HG02571 (cell line): ENCODE data around the gene CTPS2.
"Not testable (repeated sequence)": the region's sequence is repeated elsewhere in the genome, so short reads cannot be mapped to it uniquely, and the experiment has no call there.

Source experiments
- ATAC-seq: cut with Tn5 transposase; IDR thresholded peaks from one replicate; pipeline ENCODE4 v1.9.1; 2021; ENCODE audit warnings: mild to moderate bottlenecking, moderate library complexity; ENCODE audit not compliant: unreplicated experiment

Gene CTPS2, protein sequence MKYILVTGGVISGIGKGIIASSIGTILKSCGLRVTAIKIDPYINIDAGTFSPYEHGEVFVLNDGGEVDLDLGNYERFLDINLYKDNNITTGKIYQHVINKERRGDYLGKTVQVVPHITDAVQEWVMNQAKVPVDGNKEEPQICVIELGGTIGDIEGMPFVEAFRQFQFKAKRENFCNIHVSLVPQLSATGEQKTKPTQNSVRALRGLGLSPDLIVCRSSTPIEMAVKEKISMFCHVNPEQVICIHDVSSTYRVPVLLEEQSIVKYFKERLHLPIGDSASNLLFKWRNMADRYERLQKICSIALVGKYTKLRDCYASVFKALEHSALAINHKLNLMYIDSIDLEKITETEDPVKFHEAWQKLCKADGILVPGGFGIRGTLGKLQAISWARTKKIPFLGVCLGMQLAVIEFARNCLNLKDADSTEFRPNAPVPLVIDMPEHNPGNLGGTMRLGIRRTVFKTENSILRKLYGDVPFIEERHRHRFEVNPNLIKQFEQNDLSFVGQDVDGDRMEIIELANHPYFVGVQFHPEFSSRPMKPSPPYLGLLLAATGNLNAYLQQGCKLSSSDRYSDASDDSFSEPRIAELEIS

GRCh38 chrX:16712548-16713155 lies at the start of gene CTPS2:
TSS of gene CTPS2 (minus strand) at chrX:16712669. CDS start at chrX:16702902, 9,767 bp downstream.
- peak; percentile 69 for ATAC-seq

DNA sequence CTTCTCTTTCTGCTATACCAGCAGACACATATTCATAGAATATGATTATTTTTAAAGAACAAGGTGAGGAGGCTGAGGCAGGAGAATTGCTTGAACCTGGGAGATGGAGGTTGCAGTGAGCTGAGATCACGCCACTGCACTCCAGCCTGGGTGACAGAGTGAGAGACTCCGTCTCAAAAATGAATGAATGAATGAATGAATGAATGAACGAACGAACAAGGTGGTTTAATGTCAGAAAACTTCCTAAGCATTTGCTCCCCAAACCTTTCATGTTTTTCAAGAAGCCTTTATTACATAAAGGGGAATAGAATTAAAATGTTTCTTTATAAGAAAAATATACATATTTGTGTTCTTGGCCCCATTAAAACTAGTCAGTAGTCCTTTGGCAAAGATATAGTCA lies 49.0 kb upstream of the CTPS2 start:
- not testable (repeated sequence) for ATAC-seq

DNA sequence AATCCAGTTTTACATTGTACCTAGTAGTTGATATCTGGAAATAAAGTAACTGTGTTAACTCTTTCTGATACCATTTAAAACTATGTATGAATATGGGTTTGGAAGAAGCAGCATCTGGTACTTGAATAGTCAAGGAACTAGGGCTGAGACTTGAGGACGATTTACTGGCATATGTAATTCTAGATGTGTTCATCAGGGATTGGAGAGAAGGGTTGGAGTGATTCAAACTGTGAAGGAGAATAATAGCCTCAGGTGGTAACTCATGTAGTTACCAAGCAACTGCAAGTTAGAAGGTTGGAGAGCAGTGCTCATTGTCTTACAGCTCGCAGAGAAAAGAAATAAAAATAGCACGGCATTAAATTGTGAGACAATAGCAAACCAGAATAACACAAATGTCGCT lies 44.3 kb upstream of the CTPS2 start:
- ATAC-seq: no peak

DNA sequence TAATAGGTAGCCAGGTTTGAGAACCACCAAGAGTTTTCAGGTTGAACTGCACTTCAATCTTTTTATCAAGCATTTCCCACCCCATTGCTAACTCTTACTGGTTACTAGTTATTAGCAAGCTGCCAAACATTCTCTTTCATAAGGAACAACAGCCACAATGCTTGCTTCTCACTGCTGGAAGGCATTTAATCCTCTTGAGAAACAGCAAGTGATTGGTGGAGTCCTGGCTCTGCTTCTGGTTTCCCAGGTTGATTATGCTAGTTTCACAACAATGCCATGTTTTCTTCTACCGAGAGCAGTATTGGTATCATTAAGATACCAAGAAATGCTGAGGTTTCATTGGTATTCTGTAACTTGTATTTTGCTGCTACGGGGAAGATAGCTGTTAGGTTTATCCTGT lies 41.5 kb upstream of the CTPS2 start:
- ATAC-seq: no peak

DNA sequence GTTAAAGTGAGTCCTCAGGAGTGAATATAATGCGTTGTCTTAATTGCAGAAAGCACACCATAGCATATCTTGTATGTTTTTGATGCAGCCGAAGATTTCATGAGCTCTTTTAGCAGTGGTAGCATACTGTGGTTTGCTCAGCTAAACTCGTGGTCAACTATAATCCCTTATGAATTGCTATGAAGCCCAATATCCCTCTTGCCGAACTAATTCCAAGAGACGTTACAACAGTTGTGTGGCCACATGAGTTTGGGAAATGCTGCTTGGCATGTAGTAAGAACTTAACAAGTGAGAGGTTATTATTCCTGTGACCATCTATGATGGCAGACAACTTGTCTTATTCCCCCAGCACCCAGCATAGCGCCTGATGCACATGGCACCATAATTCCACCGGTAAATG lies 37.7 kb upstream of the CTPS2 start:
- ATAC-seq: no peak

- ATAC-seq: no peak
Observed at GRCh38 chrX:16748425-16748824, 36.0 kb upstream of the CTPS2 start.

DNA sequence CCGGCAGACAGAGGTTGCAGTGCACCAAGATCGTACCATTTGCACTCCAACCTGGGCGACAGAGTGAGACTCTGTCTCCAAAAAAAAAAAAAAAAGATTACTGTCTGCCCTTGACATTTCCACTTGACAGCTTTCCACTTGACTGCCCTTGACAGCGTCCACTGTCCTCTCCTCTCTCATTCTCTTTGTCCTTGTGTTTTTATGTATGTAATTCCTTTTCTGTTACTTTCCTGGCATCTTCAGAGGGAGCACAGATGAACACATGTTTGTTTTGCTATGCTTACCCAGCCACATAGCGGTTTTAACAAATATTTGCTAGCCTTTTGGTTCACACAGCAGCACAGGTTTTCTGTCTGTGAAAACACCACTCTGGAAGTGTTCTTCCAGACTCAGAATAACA lies 33.2 kb upstream of the CTPS2 start:
- no peak for ATAC-seq

GRCh38 chrX:16745102-16745501 lies 32.6 kb upstream of the CTPS2 start:
- no peak for ATAC-seq

DNA sequence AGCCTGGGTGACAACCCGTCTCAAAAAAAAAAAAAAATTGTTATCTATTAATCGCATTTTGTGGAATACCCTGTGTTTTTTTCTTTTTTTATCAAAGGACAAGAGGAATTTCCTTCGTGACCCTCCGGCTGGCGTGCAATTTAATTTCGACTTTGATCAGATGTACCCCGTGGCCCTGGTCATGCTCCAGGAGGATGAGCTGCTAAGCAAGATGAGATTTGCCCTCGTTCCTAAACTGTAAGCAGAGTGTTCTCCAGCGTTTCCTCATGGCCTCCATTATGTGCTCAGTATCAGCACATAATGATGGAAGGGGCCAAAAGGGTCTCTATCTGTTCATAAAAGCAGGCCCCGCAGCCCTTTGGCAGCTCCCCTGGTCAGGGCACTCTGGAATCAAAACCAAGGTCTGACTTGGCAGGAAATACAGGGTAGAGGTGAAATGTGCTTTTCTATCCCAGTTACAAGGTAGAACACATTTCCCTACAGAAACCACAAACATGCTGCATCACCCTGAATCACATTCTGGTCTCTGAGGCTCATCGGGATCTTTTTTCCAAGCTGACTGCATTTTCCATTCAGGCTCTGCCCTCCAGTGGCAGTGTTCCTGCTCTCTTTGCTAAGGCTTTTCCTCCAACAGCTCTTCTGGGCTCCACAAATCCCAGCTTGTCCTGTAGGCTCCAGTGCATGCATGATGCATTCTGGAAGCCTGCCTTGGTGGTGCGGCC lies 31.3 kb upstream of the CTPS2 start:
- ATAC-seq: no peak

- ATAC-seq: no peak
Observed at GRCh38 chrX:16739574-16739973, 27.1 kb upstream of the CTPS2 start.

GRCh38 chrX:16737024-16737423 lies 24.6 kb upstream of the CTPS2 start:
- ATAC-seq: no peak

DNA sequence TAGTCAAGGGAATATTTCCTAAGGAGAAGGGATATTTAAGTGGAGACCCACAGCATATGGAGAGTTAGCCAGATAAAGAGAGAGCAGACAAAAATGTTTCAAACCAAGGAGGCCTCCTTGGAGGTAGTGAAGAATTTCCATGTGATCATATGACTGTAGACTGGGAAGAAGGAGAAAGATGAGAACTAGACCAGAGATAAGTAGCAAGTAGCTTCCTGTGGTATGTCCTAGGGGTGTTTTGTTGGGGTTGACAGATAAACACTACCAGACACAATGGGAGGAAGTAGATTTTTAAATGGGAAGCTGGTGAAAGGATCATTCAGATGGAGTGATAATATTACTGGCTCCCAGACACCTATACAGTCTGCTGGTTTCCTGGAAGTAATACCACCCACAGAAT lies 20.5 kb upstream of the CTPS2 start:
- no peak for ATAC-seq

DNA sequence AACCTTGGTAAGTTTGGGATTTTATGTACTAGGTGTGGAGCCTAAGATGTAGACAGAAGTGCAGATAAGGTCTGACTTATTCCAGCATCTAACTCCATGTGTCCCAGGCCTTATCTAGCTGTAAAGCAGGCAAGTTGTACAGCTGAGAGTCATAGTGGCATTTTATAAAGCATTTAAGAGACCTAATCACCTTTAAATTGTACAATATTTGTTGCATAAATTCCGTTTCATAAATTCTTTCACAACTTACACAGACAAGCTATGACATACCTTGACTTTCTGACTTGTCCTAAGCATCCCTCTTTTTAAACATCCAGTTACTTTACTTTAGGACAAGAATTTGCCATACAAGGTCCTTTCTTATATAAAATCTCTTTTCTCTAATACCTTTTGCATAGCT lies 18.0 kb upstream of the CTPS2 start:
- no peak for ATAC-seq

- ATAC-seq: no peak
Observed at GRCh38 chrX:16727637-16728036, 15.2 kb upstream of the CTPS2 start.

GRCh38 chrX:16726347-16726988 lies 14.0 kb upstream of the CTPS2 start:
- ATAC-seq: peak; percentile 78

DNA sequence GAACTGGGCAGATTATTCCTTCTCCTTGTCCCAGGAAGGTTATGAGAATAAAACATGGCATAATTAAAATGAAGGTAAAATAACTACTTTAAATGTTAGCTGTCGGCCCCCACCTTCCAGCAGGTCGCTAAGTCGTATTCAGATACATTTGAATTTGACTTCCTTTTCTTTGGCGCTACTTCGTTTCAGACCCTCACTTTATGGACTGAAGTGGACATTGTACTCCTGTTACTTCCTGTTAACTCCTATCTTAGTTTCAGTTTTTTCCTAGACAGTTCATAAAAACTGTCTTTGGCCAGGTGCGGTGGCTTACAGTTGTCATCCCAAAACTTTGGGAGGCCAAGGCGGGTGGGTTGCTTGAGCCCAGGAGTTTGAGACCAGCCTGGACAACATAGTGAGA lies 12.6 kb upstream of the CTPS2 start:
- no peak for ATAC-seq

GRCh38 chrX:16722481-16722880 lies 10.0 kb upstream of the CTPS2 start:
- ATAC-seq: no peak

DNA sequence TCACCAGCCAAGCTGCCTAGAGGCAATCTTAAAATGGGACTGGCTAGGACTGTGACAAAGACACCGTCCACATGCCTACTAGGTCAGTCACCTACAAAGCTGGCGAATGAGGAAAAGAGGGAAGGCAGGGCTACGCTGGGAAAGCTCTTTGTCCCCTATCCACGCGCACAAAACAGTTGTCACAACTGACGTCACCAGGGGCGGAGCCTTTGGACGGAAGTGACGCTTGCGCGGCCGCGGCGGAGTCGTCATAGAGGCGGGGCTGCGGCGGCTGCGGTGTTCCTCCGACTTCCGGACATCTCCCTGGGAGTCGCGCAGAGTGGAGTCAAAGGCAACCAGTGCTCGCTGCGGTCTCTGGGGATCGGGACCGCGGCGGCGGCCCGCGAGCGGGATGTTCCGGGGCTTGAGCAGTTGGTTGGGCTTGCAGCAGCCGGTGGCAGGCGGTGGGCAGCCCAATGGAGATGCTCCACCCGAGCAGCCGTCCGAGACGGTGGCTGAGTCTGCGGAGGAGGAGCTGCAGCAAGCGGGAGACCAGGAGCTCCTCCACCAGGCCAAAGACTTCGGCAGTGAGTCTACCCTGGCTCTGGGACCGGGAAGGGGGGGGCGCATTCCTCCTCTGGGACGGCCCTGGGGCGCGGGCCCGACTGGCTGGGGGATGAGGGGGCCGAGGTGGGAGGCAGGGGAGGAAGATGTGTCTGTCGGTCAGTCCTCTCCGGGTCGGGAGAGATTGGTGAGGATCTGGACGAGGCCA lies 7.0 kb upstream of the CTPS2 start, which contains the start of gene SYAP1:
Gene SYAP1 (plus strand): TSS at position 279 of the 751 bp plus-strand sequence. CDS start 113 bp downstream, at position 392.
- ATAC-seq: peak; percentile 99

DNA sequence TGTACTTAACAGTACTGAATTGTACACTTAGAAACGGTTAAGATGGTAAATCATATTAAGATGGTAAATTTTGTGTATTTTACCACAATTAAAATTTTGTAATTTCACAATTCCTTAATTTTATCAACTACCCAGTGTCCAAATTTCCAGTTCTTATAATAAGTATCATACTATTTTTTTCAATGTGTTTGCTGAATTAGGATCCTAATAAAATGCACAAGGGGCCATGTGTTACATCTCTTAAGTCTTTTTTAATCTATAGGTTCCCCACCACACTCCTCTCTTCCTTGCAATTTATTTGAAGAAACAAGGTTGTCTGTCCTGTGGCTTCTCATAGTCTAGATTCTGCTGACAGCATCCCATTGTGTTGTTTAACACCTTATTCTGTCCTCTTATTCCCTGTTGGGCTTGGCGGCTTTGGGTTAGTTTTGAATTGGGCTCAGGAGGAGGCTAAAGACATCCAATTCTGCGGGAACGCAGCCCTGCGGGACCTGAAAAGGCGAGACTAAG lies 6.4 kb upstream of the CTPS2 start:
- ATAC-seq: no peak

GRCh38 chrX:16716451-16716850 lies 4.0 kb upstream of the CTPS2 start:
- not testable (repeated sequence) for ATAC-seq
